Mesenchymal stem cell (in vitro differentiated cells and primary cell): Measurements from ENCODE around the gene PNLIP.

Source experiments
- DNase-seq: peaks from one replicate; pipeline ENCODE4 v3.0.0-alpha.2; 2013
- H2AFZ ChIP-seq: one replicate; pipeline ENCODE4 v1.6.1; 2013; ENCODE audit warnings: low read depth, mild to moderate bottlenecking, control low read depth, inconsistent platforms, low read length, moderate library complexity
- H2AK5ac ChIP-seq: 2 replicates; pipeline ENCODE4 v1.6.1; 2013; ENCODE audit warnings: low read length, moderate library complexity, mild to moderate bottlenecking, inconsistent platforms; ENCODE audit not compliant: severe bottlenecking
- H2BK120ac ChIP-seq: one replicate; pipeline ENCODE4 v1.6.1; 2013; ENCODE audit warnings: low read depth, mild to moderate bottlenecking, inconsistent platforms, low read length, moderate library complexity
- H2BK12ac ChIP-seq, 2 experiments: one replicate each; pipeline ENCODE4 v1.6.1; 2013; ENCODE audit warnings: inconsistent platforms in 2 of 2, low read length in 2 of 2, mild to moderate bottlenecking in 2 of 2, moderate library complexity in 2 of 2, control low read depth in 1 of 2
- H2BK15ac ChIP-seq: one replicate; pipeline ENCODE4 v1.6.1; 2013; ENCODE audit warnings: mild to moderate bottlenecking, low read depth, inconsistent platforms; ENCODE audit not compliant: poor library complexity, severe bottlenecking
- H2BK5ac ChIP-seq: 2 replicates; pipeline ENCODE4 v1.6.1; 2013; ENCODE audit warnings: low read depth, mild to moderate bottlenecking, low read length, control low read depth, inconsistent platforms; ENCODE audit not compliant: poor library complexity, severe bottlenecking
- H3K14ac ChIP-seq, 2 experiments: one replicate each; pipeline ENCODE4 v1.6.1; 2013; ENCODE audit warnings: inconsistent platforms in 2 of 2, low read length in 2 of 2, control low read depth in 1 of 2, mild to moderate bottlenecking in 1 of 2, moderate library complexity in 1 of 2
- H3K18ac ChIP-seq, 2 experiments: one replicate each; pipeline ENCODE4 v1.6.1; 2013; ENCODE audit warnings: inconsistent platforms in 2 of 2, low read length in 2 of 2, control low read depth in 1 of 2, low read depth in 1 of 2, mild to moderate bottlenecking in 1 of 2
- H3K23ac ChIP-seq, 2 experiments: one replicate each; pipeline ENCODE4 v1.6.1; 2013; ENCODE audit warnings: inconsistent platforms in 2 of 2, low read length in 2 of 2, mild to moderate bottlenecking in 2 of 2, moderate library complexity in 2 of 2, control low read depth in 1 of 2
- H3K27ac ChIP-seq: 2 replicates; pipeline ENCODE4 v1.5.1; 2013; ENCODE audit warnings: mild to moderate bottlenecking, moderate library complexity, low read length, control low read depth, inconsistent platforms; ENCODE audit not compliant: poor library complexity, severe bottlenecking
- H3K27me3 ChIP-seq, 2 experiments: 2 replicates each; pipeline versions ENCODE4 v1.6.1 to v1.7.0; 2013; ENCODE audit warnings: low read length in 2 of 2, mild to moderate bottlenecking in 2 of 2, moderate library complexity in 2 of 2, control low read depth in 1 of 2, inconsistent platforms in 1 of 2; ENCODE audit not compliant: control insufficient read depth in 1 of 2, insufficient read depth in 1 of 2
- H3K36me3 ChIP-seq, 2 experiments: 2 replicates each; pipeline versions ENCODE4 v1.6.1 to v1.7.0; 2013; ENCODE audit warnings: low read length in 2 of 2, control low read depth in 1 of 2, inconsistent platforms in 1 of 2, low read depth in 1 of 2, mild to moderate bottlenecking in 1 of 2; ENCODE audit not compliant: insufficient read depth in 2 of 2, control insufficient read depth in 1 of 2
- H3K4ac ChIP-seq, 2 experiments: one replicate each; pipeline ENCODE4 v1.6.1; 2013; ENCODE audit warnings: inconsistent platforms in 2 of 2, low read length in 2 of 2, mild to moderate bottlenecking in 2 of 2, moderate library complexity in 2 of 2, control low read depth in 1 of 2, low read depth in 1 of 2
- H3K4me1 ChIP-seq: 2 replicates; pipeline ENCODE4 v1.6.1; 2013; ENCODE audit warnings: low read depth, low read length, control low read depth; ENCODE audit not compliant: control insufficient read depth, insufficient read depth
- H3K4me2 ChIP-seq: 2 replicates; pipeline ENCODE4 v1.6.1; 2013; ENCODE audit warnings: low read length, mild to moderate bottlenecking, inconsistent platforms; ENCODE audit not compliant: poor library complexity, severe bottlenecking
- H3K4me3 ChIP-seq, 2 experiments: 2 replicates each; pipeline versions ENCODE4 v1.5.1 to v1.7.0; 2013; ENCODE audit warnings: low read length in 2 of 2, mild to moderate bottlenecking in 2 of 2, control low read depth in 1 of 2, low read depth in 1 of 2; ENCODE audit not compliant: insufficient read depth in 1 of 2
- H3K79me1 ChIP-seq: replicated peaks from 2 replicates; pipeline ENCODE4 v1.6.1; 2013; ENCODE audit warnings: mild to moderate bottlenecking, control low read depth, low read length, inconsistent platforms; ENCODE audit not compliant: poor library complexity, severe bottlenecking
- H3K9ac ChIP-seq: 2 replicates; pipeline ENCODE4 v1.7.0; 2013; ENCODE audit warnings: mild to moderate bottlenecking, low read length, moderate library complexity
- H3K9me3 ChIP-seq: 2 replicates; pipeline ENCODE4 v1.7.0; 2013; ENCODE audit warnings: mild to moderate bottlenecking, low read length; ENCODE audit not compliant: control insufficient read depth
- H4K8ac ChIP-seq: one replicate; pipeline ENCODE4 v1.6.1; 2013; ENCODE audit warnings: inconsistent platforms, mild to moderate bottlenecking, low read length, moderate library complexity
- H4K91ac ChIP-seq: one replicate; pipeline ENCODE4 v1.6.1; 2013; ENCODE audit warnings: mild to moderate bottlenecking, low read length, inconsistent platforms
- WGBS: methylation state at CpG from one replicate; pipeline ENCODE4 v1.1.7; 2013; ENCODE audit warnings: mixed read lengths; 5-methylcytosine and 5-hydroxymethylcytosine counted together

The PNLIP gene

GRCh38 chr10:116566932-116567331 lies 21.2 kb downstream of the PNLIP start:
- DNase-seq, result no peak
- no peak overlapping the region for H2BK120ac ChIP-seq

GRCh38 chr10:116567335-116567734 lies 21.6 kb downstream of the PNLIP start:
- Histone ChIP-seq H2BK12ac (no peak overlapping the region), H3K27ac (no peak overlapping the region), H2BK120ac (no peak overlapping the region), H3K27me3 (peaks cover 0 to 5% of the 10 kb centered on the region in 2 experiments), H4K8ac (no peak overlapping the region), H2AK5ac (no peak overlapping the region), H3K36me3 (no peaks in the 10 kb centered on the region), H3K4me2 (no peak overlapping the region), H2BK5ac (no peak overlapping the region), H3K4ac (no peak overlapping the region), H3K23ac (no peak overlapping the region), H3K79me1 (no peaks in the 10 kb centered on the region), H3K4me3 (no peak overlapping the region), H3K9ac (no peak overlapping the region), H2BK15ac (no peak overlapping the region), H3K4me1 (no peaks in the 10 kb centered on the region), H2AFZ (no peak overlapping the region), H3K9me3 (no peaks in the 10 kb centered on the region), H3K18ac (no peak overlapping the region), H4K91ac (no peak overlapping the region), H3K14ac (no peak overlapping the region)
- 73% methylated on average over 2 of the region's 3 CpGs for WGBS
- no peak for DNase-seq

More at GRCh38 chr10:116566932-116567331, 21.2 kb downstream of the PNLIP start:
- Histone ChIP-seq H3K27ac (no peak overlapping the region), H3K4me3 (no peak overlapping the region), H3K9me3 (no peaks in the 10 kb centered on the region), H3K4me1 (no peaks in the 10 kb centered on the region), H4K91ac (no peak overlapping the region), H2AFZ (no peak overlapping the region), H3K9ac (no peak overlapping the region), H3K4me2 (no peak overlapping the region), H3K23ac (no peak overlapping the region), H3K14ac (no peak overlapping the region), H2AK5ac (no peak overlapping the region), H2BK12ac (no peak overlapping the region), H2BK15ac (no peak overlapping the region), H4K8ac (no peak overlapping the region), H3K18ac (no peak overlapping the region), H3K27me3 (peaks cover 0 to 6% of the 10 kb centered on the region in 2 experiments), H2BK5ac (no peak overlapping the region), H3K79me1 (no peaks in the 10 kb centered on the region), H3K4ac (no peak overlapping the region), H3K36me3 (no peaks in the 10 kb centered on the region)

- H3K79me1 ChIP-seq, result no peaks in the 10 kb centered on the region
- H2BK120ac ChIP-seq, result no peak overlapping the region
- DNase-seq, result no peak
- no peak overlapping the region for H2BK5ac ChIP-seq
- WGBS, result 89% methylated on average over 1 of the region's 3 CpGs
- H2BK15ac ChIP-seq, result no peak overlapping the region
- H3K4me2 ChIP-seq, result no peak overlapping the region
- no peaks in the 10 kb centered on the region for H3K36me3 ChIP-seq
- H3K27ac ChIP-seq, result no peak overlapping the region
- H3K4me1 ChIP-seq, result no peaks in the 10 kb centered on the region
- no peak overlapping the region for H2AFZ ChIP-seq
- H2AK5ac ChIP-seq, result no peak overlapping the region
- H3K18ac ChIP-seq, result no peak overlapping the region
- H4K8ac ChIP-seq, result no peak overlapping the region
- H3K23ac ChIP-seq, result no peak overlapping the region
- H3K4ac ChIP-seq, result no peak overlapping the region
- no peak overlapping the region for H3K4me3 ChIP-seq
- no peaks in the 10 kb centered on the region for H3K27me3 ChIP-seq
- H4K91ac ChIP-seq, result no peak overlapping the region
- no peak overlapping the region for H2BK12ac ChIP-seq
- H3K9ac ChIP-seq, result no peak overlapping the region
- H3K9me3 ChIP-seq, result no peaks in the 10 kb centered on the region
- H3K14ac ChIP-seq, result no peak overlapping the region
Observed at GRCh38 chr10:116574797-116575196, 29.1 kb downstream of the PNLIP start.

GRCh38 chr10:116587878-116588591 lies 42.3 kb downstream of the PNLIP start:
- Histone ChIP-seq H3K4ac (no peak overlapping the region), H3K9me3 (peaks cover 4% of the 10 kb centered on the region), H2BK5ac (no peak overlapping the region), H3K27me3 (no peaks in the 10 kb centered on the region), H4K91ac (no peak overlapping the region), H2BK15ac (no peak overlapping the region), H3K18ac (no peak overlapping the region), H4K8ac (no peak overlapping the region), H2AFZ (no peak overlapping the region), H2AK5ac (no peak overlapping the region), H3K9ac (no peak overlapping the region), H3K36me3 (no peaks in the 10 kb centered on the region), H2BK12ac (no peak overlapping the region), H3K79me1 (no peaks in the 10 kb centered on the region), H2BK120ac (no peak overlapping the region), H3K4me2 (no peak overlapping the region), H3K27ac (no peak overlapping the region), H3K4me1 (no peaks in the 10 kb centered on the region), H3K23ac (no peak overlapping the region), H3K4me3 (no peak overlapping the region), H3K14ac (no peak overlapping the region)
- DNase-seq, result no peak
- WGBS, result 83% methylated on average over 6 of the region's 8 CpGs
